GM18505 (cell line): ENCODE data around the gene GRID1.
"Not testable (repeated sequence)": the region's sequence is repeated elsewhere in the genome, so short reads cannot be mapped to it uniquely, and the experiment has no call there.

Experiments used
- ATAC-seq: cut with Tn5 transposase; IDR thresholded peaks from one replicate; pipeline ENCODE4 v1.9.1; 2021; ENCODE audit not compliant: unreplicated experiment
- POLR2A ChIP-seq: IDR thresholded peaks from 4 replicates; pipeline ENCODE4 v1.6.1; 2011; ENCODE audit warnings: borderline replicate concordance; ENCODE audit not compliant: insufficient read depth, insufficient read length; ENCODE audit errors: extremely low read depth

GRID1 gene

GRCh38 chr10:86124734-86125133 lies 241.9 kb downstream of the GRID1 start:
- ATAC-seq, result no peak
- TF ChIP-seq POLR2A, result no peak

GRCh38 chr10:86123715-86124114 lies 242.9 kb downstream of the GRID1 start:
- ATAC-seq, result no peak
- no peak for TF ChIP-seq POLR2A

DNA sequence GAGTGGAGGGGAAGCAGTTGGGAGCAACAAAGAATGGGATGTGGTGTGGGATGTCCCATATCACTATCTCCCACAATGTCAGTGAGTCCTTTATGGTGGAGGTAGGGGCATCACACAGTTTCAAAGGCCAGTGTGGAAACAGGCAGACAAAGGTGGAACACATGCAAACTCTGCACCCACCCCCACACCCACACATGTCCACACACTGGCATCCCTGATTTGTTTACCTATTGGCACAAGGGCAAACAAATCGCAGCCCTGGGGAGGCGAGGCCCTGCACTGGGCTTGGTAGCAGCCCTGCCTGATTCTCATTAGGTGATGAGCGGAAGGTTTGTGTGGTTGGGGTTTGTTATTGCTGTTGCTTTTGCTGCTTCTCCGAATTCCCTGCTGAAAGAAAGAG lies 243.3 kb downstream of the GRID1 start:
- no peak for TF ChIP-seq POLR2A
- ATAC-seq, result no peak

GRCh38 chr10:86122646-86123045 lies 243.9 kb downstream of the GRID1 start:
- no peak for TF ChIP-seq POLR2A
- ATAC-seq, result no peak

- TF ChIP-seq POLR2A, result no peak
- no peak for ATAC-seq
Observed at GRCh38 chr10:86121200-86121599, 245.4 kb downstream of the GRID1 start.

DNA sequence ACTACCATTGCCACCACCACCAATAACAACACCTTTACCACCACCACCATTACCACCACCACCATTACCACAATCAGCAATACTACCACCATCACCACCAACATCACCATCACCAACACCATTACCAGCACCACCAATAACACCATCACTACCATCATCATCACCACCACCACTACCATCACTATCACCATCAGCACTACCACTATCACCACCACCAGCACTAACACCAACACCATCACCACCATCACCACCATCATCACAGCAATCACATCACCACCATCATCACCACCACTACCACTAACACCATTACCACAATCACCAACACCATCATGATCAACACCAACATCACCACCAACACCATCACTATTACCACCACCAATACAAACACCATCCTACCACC lies 249.5 kb downstream of the GRID1 start:
- no peak for TF ChIP-seq POLR2A
- ATAC-seq, result no peak

DNA sequence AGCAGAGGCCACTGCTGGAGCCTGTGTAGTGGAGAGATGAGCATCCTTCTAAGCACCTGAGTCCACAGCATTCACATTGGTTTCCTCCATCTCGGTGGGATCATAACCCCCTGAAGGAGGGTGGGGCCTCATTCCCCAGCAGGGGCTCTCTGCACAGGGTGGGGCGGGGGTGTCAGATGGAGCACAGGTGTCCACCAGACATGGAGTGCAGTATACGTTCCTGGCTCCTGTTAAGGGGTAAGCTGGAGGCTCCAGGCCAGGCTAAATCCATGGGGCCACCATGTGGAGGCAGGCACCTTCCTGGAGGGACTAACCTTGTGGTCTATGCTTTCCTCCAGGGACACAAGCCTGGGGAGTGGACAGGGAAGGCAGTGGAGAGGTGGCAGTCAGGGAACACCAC lies 252.6 kb downstream of the GRID1 start:
- no peak for TF ChIP-seq POLR2A

GRCh38 chr10:86113501-86113900 lies 253.1 kb downstream of the GRID1 start:
- TF ChIP-seq POLR2A, result no peak
- no peak for ATAC-seq

More for the DNA sequence above, 252.6 kb downstream of the GRID1 start:
- ATAC-seq, result no peak

GRCh38 chr10:86113044-86113443 lies 253.6 kb downstream of the GRID1 start:
- no peak for ATAC-seq
- no peak for TF ChIP-seq POLR2A

DNA sequence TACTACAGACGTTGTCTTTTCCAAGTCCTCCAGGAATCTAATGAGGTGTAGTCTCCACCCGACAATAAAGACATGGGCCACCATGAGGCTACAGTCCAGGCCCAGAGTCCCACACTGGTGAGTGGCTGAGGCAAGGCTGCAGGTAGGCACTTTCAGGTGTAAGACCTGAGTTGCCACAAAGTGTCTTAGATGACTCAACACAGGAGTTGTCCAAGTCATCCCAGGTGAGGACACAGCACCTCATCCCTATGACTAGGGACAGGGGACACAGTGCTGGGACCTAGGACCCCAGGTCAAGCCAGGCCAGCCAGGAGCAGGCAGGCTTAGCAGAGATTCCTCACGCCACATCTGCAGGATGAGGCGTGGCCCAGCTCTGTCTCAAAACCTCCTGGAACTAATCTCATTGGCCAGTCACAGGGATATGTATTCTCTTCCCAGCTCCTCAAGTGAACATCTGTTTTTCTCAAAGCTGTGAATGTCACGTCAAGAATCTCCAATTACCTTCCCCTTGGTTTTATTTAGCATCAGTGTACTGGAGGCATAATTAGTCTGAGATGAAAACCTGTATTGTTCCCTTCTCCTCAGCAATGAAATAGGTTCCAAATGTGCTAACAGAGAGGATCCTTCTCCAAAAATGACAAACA lies 254.6 kb downstream of the GRID1 start:
- no peak for ATAC-seq

GRCh38 chr10:86110156-86110786 lies 256.3 kb downstream of the GRID1 start:
- ATAC-seq, result no peak
- no peak for TF ChIP-seq POLR2A

More for the DNA sequence above, 254.6 kb downstream of the GRID1 start:
- no peak for TF ChIP-seq POLR2A

DNA sequence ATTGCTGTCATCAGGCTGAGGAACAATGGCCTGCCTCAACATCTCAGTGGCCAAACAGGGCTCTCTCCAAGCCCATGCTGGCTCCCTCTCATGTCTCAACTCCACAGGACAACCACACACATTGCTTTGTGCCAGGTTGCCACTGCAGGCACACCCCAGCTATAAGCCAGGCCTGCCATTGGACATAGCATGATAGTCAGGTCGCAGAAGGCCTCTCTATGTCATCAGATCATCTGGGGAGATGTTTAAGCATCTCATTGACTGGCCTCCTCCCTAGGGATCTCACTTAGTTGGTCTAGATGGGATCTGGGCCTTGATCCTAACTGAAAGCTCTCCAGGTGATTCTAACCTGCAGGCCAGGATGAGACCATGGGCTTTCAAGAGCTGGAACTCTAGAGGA lies 257.2 kb downstream of the GRID1 start:
- no peak for ATAC-seq
- TF ChIP-seq POLR2A, result no peak

DNA sequence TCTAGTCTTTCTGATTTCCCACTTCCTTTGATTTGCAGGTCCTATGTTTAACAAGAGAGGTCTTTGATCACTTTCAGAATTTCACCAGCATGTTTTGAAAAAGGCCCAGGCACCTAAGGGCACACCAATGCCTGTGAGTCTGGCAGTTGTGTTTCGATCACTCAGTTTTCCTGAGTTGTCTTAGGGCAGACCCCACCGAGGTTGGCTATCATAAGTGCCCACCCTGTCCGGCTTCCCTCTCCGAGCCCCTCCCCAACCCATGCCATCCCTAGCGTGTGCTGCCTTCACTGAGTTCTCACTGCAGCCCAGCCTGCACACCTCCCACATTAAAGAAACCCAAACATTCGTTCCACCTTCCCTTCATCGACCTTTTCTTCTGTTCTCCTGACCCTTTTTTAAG lies 257.9 kb downstream of the GRID1 start:
- ATAC-seq, result no peak
- no peak for TF ChIP-seq POLR2A

DNA sequence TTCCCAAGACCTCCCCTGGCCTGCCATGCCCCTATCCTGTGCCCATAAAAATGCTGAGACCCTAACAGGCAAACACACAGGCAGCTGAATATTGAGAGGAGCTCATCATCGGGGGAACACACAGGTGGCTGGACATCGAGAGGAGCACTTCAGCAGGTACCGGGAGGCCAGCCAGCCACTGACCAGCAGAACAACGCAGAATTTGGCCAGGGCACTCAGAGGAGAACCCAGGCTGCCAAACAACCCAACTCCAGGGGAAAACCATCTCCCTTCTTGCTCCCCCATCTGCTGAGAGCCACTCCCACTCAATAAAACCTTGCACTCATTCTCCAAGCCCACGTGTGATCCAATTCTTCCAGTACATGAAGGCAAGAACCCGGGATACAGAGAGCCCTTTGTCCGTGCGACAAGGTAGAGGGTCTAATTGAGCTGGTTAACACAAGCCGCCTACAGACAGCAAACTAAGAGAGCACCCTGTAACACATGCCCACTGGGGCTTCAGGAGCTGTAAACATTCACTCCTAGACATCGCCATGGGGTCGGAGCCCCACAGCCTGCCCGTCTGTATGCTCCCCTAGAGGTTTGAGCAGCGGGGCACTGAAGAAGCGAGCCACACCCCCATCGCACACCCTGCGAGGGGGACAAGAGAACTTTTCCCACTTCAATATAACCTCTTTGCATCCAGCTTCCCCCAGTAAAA lies 258.8 kb downstream of the GRID1 start:
- ATAC-seq, result not testable (repeated sequence)
